Panc1 (cell line): Measurements from ENCODE around the gene LHB. TPM values are rescaled to one million over a fixed set of nuclear protein-coding genes. Genes with fewer than 3 reads are reported as not detected.
A peak's percentile ranks its signal among the peaks of the same experiment; 100 is the strongest.

Experiments
- ATAC-seq: fragments of 200-7000 bp; cut with Tn5 transposase; 2 replicates; pipeline ENCODE4 v1.9.1; 2020; ENCODE audit warnings: mild to moderate bottlenecking, moderate library complexity
- BruUV-seq: library from RNA; stranded (reverse); fragments of 400-500 nt; replicated peaks from 2 replicates; lab custom pipeline; 2021; lab: Mats Ljungman, UMichigan
- CTCF ChIA-PET: fragments of 300-600 bp; sonication (Branson Sonifier 250); formaldehyde crosslinking; loops from one replicate; lab custom pipeline; 2022; ENCODE audit warnings: antibody characterized with exemption; lab: Charles Lee
- POLR2A ChIA-PET: fragments of 300-600 bp; sonication (Branson Sonifier 250); formaldehyde crosslinking; loops from one replicate; lab custom pipeline; 2022; ENCODE audit warnings: antibody characterized with exemption; lab: Charles Lee
- DNase-seq: peaks from one replicate; pipeline ENCODE4 v3.0.0-alpha.2; 2010; ENCODE audit warnings: low read depth, low spot score
- H3K27ac ChIP-seq: 2 replicates; pipeline ENCODE4 v1.5.1; 2011; ENCODE audit warnings: mild to moderate bottlenecking, low read length, inconsistent platforms
- H3K27me3 ChIP-seq: fragments of 200-500 bp; sonication (Bioruptor generic); 2 replicates; pipeline ENCODE4 v1.6.0; 2014; ENCODE audit warnings: low read length, inconsistent platforms; ENCODE audit not compliant: control insufficient read depth, insufficient read depth
- H3K36me3 ChIP-seq: fragments of 200-500 bp; sonication (Bioruptor generic); 2 replicates; pipeline ENCODE4 v1.5.1; 2014; ENCODE audit warnings: inconsistent platforms, mild to moderate bottlenecking, low read length, moderate library complexity; ENCODE audit not compliant: control insufficient read depth, insufficient read depth
- H3K4me1 ChIP-seq: 2 replicates; pipeline ENCODE4 v1.5.1; 2011; ENCODE audit warnings: inconsistent platforms, mild to moderate bottlenecking, low read length, moderate library complexity; ENCODE audit not compliant: control insufficient read depth, insufficient read depth
- H3K4me3 ChIP-seq, 2 experiments: 2 replicates each; pipeline ENCODE4 v1.5.1; 2011 to 2012; ENCODE audit warnings: low read depth in 2 of 2, low read length in 2 of 2, mild to moderate bottlenecking in 2 of 2, inconsistent platforms in 1 of 2, moderate library complexity in 1 of 2
- H3K9me3 ChIP-seq: fragments of 200-500 bp; sonication (Bioruptor generic); 2 replicates; pipeline ENCODE4 v1.5.1; 2014; ENCODE audit warnings: low read depth, mild to moderate bottlenecking, inconsistent platforms, low read length, moderate library complexity; ENCODE audit not compliant: control insufficient read depth, insufficient read depth
- POLR2AphosphoS5 ChIP-seq: IDR thresholded peaks from 2 replicates; pipeline ENCODE4 v1.6.1; 2012; ENCODE audit warnings: mild to moderate bottlenecking, low read depth, low read length, moderate library complexity
- SIN3A ChIP-seq: IDR thresholded peaks from 2 replicates; pipeline ENCODE4 v1.6.1; 2012; ENCODE audit warnings: low read depth, mild to moderate bottlenecking, low read length, moderate library complexity, borderline replicate concordance; ENCODE audit not compliant: insufficient read depth
- TCF7L2 ChIP-seq: IDR thresholded peaks from 2 replicates; pipeline ENCODE4 v1.6.1; 2011; ENCODE audit warnings: mild to moderate bottlenecking, low read depth, low read length, inconsistent platforms
- in situ Hi-C: cut with HindIII; loops from 2 replicates; pipeline ENCODE4 v1.10.0; 2016; ENCODE audit warnings: low sequenced_read_pairs, low pct_unique_long_range_greater_than_20kb
- intact Hi-C: fragments of 100-400 bp; cut with micrococcal nuclease; formaldehyde crosslinking; loops from one replicate; pipeline ENCODE4 v1.10.0; 2022; ENCODE audit not compliant: unreplicated experiment
- total RNA-seq: library from RNA; stranded (reverse); gene quantifications from one replicate; pipeline ENCODE4 v1.2.1, GENCODE V29; 2021; ENCODE audit not compliant: unreplicated experiment
- TF ChIP-seq, protein P1 (sequence below): fragments of 450-650 bp; IDR thresholded peaks from 2 replicates; pipeline ENCODE4 v1.5.1; 2017; ENCODE audit warnings: mild to moderate bottlenecking
- TF ChIP-seq, protein P2 (sequence below), 2 experiments: IDR thresholded peaks; 2 replicates each; pipeline ENCODE4 v1.6.1; 2011 to 2012; ENCODE audit warnings: low read depth in 2 of 2, control low read depth in 1 of 2, low read length in 1 of 2, mild to moderate bottlenecking in 1 of 2, moderate library complexity in 1 of 2; ENCODE audit not compliant: insufficient read depth in 1 of 2

The LHB gene
- total RNA-seq, 1 experiment from 2014 or later = 0.39 TPM

GRCh38 chr19:49017666-49018351 is 918 bp upstream of the LHB start:
- ChIA-PET CTCF (interaction anchor here (0.6 to 0.7 kb wide), 3 partner anchors 17 to 191 kb away, joined by 3 to 4 read pairs (median 3); no protein-coding TSS in a partner anchor), POLR2A (interaction anchor here (0.5 kb wide), 1 partner anchor 42 kb away, joined by 15 read pairs; no protein-coding TSS in a partner anchor)
- no peaks in the 10 kb centered on the region; the same call in 1 of the 2 replicates for H3K4me1 ChIP-seq
- no peaks in the 10 kb centered on the region for H3K9me3 ChIP-seq
- H3K27ac ChIP-seq = peak overlapping the region; percentile 72
- in situ Hi-C loops = no loop called here
- H3K4me3 ChIP-seq = peak overlapping the region; percentile 43 to 51
- TF ChIP-seq, protein P1, sequence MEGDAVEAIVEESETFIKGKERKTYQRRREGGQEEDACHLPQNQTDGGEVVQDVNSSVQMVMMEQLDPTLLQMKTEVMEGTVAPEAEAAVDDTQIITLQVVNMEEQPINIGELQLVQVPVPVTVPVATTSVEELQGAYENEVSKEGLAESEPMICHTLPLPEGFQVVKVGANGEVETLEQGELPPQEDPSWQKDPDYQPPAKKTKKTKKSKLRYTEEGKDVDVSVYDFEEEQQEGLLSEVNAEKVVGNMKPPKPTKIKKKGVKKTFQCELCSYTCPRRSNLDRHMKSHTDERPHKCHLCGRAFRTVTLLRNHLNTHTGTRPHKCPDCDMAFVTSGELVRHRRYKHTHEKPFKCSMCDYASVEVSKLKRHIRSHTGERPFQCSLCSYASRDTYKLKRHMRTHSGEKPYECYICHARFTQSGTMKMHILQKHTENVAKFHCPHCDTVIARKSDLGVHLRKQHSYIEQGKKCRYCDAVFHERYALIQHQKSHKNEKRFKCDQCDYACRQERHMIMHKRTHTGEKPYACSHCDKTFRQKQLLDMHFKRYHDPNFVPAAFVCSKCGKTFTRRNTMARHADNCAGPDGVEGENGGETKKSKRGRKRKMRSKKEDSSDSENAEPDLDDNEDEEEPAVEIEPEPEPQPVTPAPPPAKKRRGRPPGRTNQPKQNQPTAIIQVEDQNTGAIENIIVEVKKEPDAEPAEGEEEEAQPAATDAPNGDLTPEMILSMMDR = peak; percentile 69
- TF ChIP-seq TCF7L2 (no peak), SIN3A (no peak), POLR2AphosphoS5 (peak; percentile 76)
- TF ChIP-seq, protein P2, sequence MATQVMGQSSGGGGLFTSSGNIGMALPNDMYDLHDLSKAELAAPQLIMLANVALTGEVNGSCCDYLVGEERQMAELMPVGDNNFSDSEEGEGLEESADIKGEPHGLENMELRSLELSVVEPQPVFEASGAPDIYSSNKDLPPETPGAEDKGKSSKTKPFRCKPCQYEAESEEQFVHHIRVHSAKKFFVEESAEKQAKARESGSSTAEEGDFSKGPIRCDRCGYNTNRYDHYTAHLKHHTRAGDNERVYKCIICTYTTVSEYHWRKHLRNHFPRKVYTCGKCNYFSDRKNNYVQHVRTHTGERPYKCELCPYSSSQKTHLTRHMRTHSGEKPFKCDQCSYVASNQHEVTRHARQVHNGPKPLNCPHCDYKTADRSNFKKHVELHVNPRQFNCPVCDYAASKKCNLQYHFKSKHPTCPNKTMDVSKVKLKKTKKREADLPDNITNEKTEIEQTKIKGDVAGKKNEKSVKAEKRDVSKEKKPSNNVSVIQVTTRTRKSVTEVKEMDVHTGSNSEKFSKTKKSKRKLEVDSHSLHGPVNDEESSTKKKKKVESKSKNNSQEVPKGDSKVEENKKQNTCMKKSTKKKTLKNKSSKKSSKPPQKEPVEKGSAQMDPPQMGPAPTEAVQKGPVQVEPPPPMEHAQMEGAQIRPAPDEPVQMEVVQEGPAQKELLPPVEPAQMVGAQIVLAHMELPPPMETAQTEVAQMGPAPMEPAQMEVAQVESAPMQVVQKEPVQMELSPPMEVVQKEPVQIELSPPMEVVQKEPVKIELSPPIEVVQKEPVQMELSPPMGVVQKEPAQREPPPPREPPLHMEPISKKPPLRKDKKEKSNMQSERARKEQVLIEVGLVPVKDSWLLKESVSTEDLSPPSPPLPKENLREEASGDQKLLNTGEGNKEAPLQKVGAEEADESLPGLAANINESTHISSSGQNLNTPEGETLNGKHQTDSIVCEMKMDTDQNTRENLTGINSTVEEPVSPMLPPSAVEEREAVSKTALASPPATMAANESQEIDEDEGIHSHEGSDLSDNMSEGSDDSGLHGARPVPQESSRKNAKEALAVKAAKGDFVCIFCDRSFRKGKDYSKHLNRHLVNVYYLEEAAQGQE (IDR thresholded peaks at IDR 0.05; ENCODE audit: insufficient read depth in 1 of 2, low read depth in 2 of 2, low read length in 1 of 2) = no peak
- no TSS peak for BruUV-seq
- H3K27me3 ChIP-seq = no peaks in the 10 kb centered on the region
- intact Hi-C loops = no loop called here
- peak; percentile 87 for ATAC-seq
- no peaks in the 10 kb centered on the region for H3K36me3 ChIP-seq
- DNase-seq = no peak

DNA sequence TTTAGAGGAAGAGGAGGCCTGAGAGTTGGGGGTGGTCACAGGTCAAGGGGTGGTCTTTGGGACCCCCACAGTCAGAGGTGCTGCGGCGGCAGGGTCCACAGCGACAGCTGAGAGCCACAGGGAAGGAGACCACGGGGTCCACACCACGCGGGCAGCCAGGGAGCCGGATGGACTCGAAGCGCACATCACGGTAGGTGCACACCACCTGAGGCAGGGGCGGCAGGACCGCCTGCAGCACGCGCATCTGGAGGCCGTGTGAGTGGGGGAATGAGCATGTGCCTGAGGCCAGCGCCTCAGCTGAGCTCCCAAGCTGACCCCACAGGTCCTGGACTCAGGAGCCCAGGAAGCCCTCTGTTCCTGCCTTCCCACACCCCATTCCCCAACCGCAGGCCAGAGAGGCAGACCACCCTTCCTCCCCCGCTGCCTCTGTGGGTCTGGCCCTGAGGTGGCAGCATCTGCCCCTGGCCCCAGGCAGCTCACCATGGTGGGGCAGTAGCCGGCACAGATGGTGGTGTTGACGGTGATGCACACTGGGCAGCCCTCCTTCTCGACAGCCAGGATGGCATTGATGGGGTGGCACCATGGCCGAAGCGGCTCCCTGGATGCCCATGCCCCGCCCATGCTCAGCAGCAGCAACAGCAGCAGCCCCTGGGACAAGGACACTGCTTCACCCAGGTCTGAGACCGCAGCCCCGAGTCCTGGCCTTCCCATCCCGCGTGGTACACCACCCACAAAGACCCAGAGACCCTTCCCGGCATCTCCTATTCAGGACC is 638 bp downstream of the LHB start:
- ChIA-PET POLR2A (no interaction called here), CTCF (no interaction called here)
- Histone ChIP-seq H3K27me3 (no peaks in the 10 kb centered on the region), H3K4me3 (no peak overlapping the region), H3K9me3 (no peaks in the 10 kb centered on the region), H3K4me1 (no peaks in the 10 kb centered on the region; the same call in 1 of the 2 replicates), H3K36me3 (no peaks in the 10 kb centered on the region), H3K27ac (no peak overlapping the region)
- intact Hi-C loops (no loop called here), in situ Hi-C loops (no loop called here)
- DNase-seq = no peak
- no peak for TF ChIP-seq TCF7L2
- ATAC-seq = no peak
- no TSS peak for BruUV-seq
